ENCODE results near the gene PUDP. TPM values are rescaled to one million over a fixed set of nuclear protein-coding genes. Genes with fewer than 3 reads are reported as not detected.
A peak's percentile ranks its signal among the peaks of the same experiment; 100 is the strongest.
"Not testable (repeated sequence)": the region's sequence is repeated elsewhere in the genome, so short reads cannot be mapped to it uniquely, and the experiment has no call there.

The PUDP gene
- total and polyA plus RNA-seq, 12 donors = 4.3 to 29.3 (median 14.5) TPM

DNA sequence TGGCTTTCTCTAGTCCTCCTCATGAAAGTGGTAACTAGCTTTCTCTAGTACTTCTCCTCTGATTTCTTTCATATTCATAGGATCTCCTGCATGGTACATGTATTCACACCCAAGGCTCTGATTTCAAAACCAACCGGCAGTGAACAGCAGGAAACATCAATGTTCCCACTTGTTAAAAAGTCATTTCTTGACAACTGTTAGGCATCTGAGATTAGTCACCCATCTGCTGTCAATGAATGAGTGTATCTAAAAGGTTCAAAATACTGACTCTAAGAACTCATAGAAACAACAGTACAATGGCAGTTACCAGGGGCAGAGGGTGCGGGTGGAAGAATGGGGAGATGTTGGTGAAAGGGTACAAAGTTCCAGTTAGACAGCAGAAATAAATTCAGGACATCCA lies 31.5 kb upstream of the PUDP start:
- TF ChIP-seq, protein P1, sequence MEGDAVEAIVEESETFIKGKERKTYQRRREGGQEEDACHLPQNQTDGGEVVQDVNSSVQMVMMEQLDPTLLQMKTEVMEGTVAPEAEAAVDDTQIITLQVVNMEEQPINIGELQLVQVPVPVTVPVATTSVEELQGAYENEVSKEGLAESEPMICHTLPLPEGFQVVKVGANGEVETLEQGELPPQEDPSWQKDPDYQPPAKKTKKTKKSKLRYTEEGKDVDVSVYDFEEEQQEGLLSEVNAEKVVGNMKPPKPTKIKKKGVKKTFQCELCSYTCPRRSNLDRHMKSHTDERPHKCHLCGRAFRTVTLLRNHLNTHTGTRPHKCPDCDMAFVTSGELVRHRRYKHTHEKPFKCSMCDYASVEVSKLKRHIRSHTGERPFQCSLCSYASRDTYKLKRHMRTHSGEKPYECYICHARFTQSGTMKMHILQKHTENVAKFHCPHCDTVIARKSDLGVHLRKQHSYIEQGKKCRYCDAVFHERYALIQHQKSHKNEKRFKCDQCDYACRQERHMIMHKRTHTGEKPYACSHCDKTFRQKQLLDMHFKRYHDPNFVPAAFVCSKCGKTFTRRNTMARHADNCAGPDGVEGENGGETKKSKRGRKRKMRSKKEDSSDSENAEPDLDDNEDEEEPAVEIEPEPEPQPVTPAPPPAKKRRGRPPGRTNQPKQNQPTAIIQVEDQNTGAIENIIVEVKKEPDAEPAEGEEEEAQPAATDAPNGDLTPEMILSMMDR (IDR thresholded peaks at IDR 0.05) = no peak
- TF ChIP-seq POLR2A (IDR thresholded peaks at IDR 0.05) = no peak
- intact Hi-C loops (cut with DNase I) = no loop called here
- WGBS, 4 donors = 80 to 93% (median 91%) methylated on average over 1 to 2 of the region's 2 CpGs
- Histone ChIP-seq H3K27me3 (no peaks in the 10 kb centered on the region), H3K4me3 (no peak overlapping the region), H3K4me1 (replicated peaks in 1 of 2) (no peaks in the 10 kb centered on the region), H3K36me3 (replicated peaks in 1 of 2) (no peaks in the 10 kb centered on the region), H3K27ac (no peak overlapping the region), H3K9me3 (replicated peaks in 1 of 3) (no peaks in the 10 kb centered on the region)
- no peak for DNase-seq

DNA sequence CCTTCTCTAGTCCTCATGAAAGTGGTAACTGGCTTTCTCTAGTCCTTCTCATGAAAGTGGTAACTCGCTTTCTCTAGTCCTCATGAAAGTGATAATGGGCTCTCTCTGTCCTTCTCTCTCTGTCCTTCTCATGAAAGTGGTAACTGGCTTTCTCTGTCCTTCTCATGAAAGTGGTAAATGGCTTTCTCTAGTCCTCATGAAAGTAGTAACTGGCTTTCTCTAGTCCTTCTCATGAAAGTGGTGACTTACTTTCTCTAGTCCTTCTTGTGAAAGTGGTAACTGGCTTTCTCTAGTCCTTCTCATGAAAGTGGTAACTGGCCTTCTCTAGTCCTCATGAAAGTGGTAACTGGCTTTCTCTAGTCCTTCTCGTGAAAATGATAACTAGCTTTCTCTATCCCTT lies 30.9 kb upstream of the PUDP start:
- H3K36me3 ChIP-seq (replicated peaks in 1 of 2); H3K4me1 ChIP-seq (replicated peaks in 1 of 2); H3K4me3 ChIP-seq; H3K27ac ChIP-seq; H3K9me3 ChIP-seq (replicated peaks in 1 of 3); DNase-seq; intact Hi-C loops (cut with DNase I); H3K27me3 ChIP-seq: not testable (repeated sequence)
- WGBS, 4 donors = 69 to 87% (median 81%) methylated on average over 2 of the region's 2 CpGs

DNA sequence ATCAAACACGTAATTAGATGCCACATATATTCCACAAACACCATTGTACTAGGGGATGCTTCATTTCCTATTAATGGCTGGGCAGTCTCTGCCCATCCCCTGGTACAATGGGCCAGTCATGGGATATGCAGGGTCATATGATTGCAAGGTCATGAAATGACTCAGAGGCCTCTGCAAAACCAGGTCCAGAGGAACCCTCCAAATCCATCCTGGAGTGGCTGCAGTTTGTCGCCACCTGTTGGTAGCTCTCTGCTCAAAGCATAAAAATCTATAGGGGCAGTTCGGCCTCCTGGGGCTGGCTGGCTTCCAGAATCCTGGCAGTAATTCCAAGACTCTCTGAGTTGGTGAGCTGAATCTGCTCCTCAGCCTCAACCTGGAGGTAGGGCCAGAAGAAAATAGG lies 22.9 kb upstream of the PUDP start:
- Histone ChIP-seq H3K27ac (no peak overlapping the region), H3K36me3 (replicated peaks in 1 of 2) (no peaks in the 10 kb centered on the region), H3K4me3 (no peak overlapping the region), H3K27me3 (no peaks in the 10 kb centered on the region), H3K9me3 (replicated peaks in 1 of 3) (no peaks in the 10 kb centered on the region), H3K4me1 (replicated peaks in 1 of 2) (no peaks in the 10 kb centered on the region)
- intact Hi-C loops (cut with DNase I) = no loop called here
- peak in 4 of 7 donors; percentile 17 to 40 (median 19) for DNase-seq
- no peak for TF ChIP-seq POLR2A (IDR thresholded peaks at IDR 0.05)
- TF ChIP-seq, protein P1 (IDR thresholded peaks at IDR 0.05) = peak in 3 of 6 experiments; percentile 8 to 41 (median 20)
- WGBS, 4 donors = 80 to 91% (median 89%) methylated on average over 1 to 3 of the region's 3 CpGs

DNA sequence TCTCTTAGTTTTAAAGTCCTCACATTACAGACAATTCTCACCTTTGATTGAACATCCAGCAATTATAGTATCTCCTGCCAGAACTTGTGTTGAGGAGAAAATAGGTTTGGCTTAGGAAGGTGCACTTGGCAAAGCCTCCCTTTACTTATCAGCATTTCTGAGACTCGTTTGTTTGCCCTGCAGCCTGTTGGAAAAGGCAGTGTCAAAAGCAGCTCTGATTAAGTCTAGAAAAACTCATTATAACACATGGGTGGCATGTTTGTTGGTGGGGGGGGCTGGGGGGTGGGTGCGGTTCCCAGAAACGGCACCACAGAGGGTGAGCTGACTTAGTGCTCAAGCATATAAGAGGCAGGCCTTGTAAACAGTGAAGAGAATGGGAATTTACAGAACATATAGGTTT lies 21.7 kb upstream of the PUDP start:
- Histone ChIP-seq H3K36me3 (replicated peaks in 1 of 2) (no peaks in the 10 kb centered on the region), H3K4me3 (no peak overlapping the region), H3K27me3 (no peaks in the 10 kb centered on the region), H3K27ac (no peak overlapping the region), H3K4me1 (replicated peaks in 1 of 2) (no peaks in the 10 kb centered on the region), H3K9me3 (replicated peaks in 1 of 3) (no peaks in the 10 kb centered on the region)
- no peak for DNase-seq
- TF ChIP-seq, protein P1 (IDR thresholded peaks at IDR 0.05) = no peak
- no peak for TF ChIP-seq POLR2A (IDR thresholded peaks at IDR 0.05)
- 73 to 100% (median 80%) methylated on average over 1 to 3 of the region's 3 CpGs for WGBS, 4 donors
- intact Hi-C loops (cut with DNase I) = no loop called here

DNA sequence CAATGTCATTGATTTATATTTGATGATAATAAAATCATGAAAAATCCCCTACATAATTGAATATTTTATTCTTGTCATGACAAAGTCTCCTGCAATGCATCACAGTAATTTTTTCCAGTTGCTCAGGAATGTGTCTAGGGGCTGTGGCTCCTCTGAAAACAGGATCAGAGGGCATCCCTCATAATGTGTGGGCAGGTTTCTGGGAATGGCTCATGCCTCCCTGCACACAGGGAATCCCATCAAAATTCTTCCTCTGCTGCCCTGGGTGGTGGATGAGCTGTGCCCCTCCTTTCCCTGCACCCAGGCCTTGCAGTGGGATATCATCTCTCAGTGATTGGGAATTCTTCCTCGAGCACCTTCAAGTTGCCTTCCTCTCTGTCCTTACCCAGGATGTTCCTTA lies 20.4 kb upstream of the PUDP start:
- intact Hi-C loops (cut with DNase I) = no loop called here
- H3K27ac ChIP-seq = no peak overlapping the region
- 71 to 100% (median 95%) methylated on average over 1 of the region's 1 CpG; no CpG with 5 or more reads in 1 of the 4 donors for WGBS, 4 donors
- no peak overlapping the region for H3K4me3 ChIP-seq
- DNase-seq = no peak
- H3K4me1 ChIP-seq (replicated peaks in 1 of 2) = no peaks in the 10 kb centered on the region
- no peaks in the 10 kb centered on the region for H3K36me3 ChIP-seq (replicated peaks in 1 of 2)
- H3K27me3 ChIP-seq = no peaks in the 10 kb centered on the region
- TF ChIP-seq POLR2A (IDR thresholded peaks at IDR 0.05) = no peak
- TF ChIP-seq, protein P1 (IDR thresholded peaks at IDR 0.05) = no peak
- no peaks in the 10 kb centered on the region for H3K9me3 ChIP-seq (replicated peaks in 1 of 3)

Measured in adrenal gland (tissue), 12 donors.